ENCODE measurements around the gene CNN2. TPM values are rescaled to one million over a fixed set of nuclear protein-coding genes. Genes with fewer than 3 reads are reported as not detected.
A peak's percentile ranks its signal among the peaks of the same experiment; 100 is the strongest.

Gene CNN2
- total and polyA plus RNA-seq, 9 of the 15 experiments (the other 6 are each of a cell fraction or from before 2014, with no cell fraction given), result 12.1 to 174 (median 52.7) TPM

DNA sequence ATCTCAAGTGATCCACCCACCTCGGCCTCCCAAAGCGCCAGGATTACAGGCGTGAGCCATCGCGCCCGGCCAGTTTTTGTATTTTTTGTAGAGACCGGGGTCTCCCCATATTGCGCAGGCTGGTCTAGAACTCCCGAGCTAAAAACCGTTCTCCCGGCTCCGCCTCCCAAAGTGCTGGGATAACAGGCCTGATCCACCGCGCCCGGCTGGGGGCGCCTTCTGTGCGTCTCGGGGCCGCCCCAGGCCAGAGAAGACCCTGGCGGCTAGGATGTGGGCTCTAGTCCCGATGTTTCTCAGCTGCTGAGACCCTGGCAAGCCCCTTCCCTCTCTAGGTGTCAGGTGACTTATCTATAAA lies 44.1 kb downstream of the CNN2 start:
- H3K9ac ChIP-seq (ENCODE audit: insufficient read depth in 1 of 2, low read depth in 2 of 2, low read length in 2 of 2), result no peak overlapping the region
- no peak for FAIRE-seq
- no peak overlapping the region for H3K4me3 ChIP-seq
- CTCF ChIA-PET (ENCODE audit: low intra/inter-chr PET ratio), result no interaction called here
- TF ChIP-seq, protein P1, sequence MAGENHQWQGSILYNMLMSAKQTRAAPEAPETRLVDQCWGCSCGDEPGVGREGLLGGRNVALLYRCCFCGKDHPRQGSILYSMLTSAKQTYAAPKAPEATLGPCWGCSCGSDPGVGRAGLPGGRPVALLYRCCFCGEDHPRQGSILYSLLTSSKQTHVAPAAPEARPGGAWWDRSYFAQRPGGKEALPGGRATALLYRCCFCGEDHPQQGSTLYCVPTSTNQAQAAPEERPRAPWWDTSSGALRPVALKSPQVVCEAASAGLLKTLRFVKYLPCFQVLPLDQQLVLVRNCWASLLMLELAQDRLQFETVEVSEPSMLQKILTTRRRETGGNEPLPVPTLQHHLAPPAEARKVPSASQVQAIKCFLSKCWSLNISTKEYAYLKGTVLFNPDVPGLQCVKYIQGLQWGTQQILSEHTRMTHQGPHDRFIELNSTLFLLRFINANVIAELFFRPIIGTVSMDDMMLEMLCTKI (IDR thresholded peaks at IDR 0.05; ENCODE audit: partially characterized antibody), result no peak
- TF ChIP-seq ZBTB7A (IDR thresholded peaks at IDR 0.05; ENCODE audit: borderline replicate concordance, control insufficient read depth, low read depth, low read length), result 0 out of 2 replicates have a peak, but pooled peaks have one; percentile 1
- H4K20me1 ChIP-seq (replicated peaks; ENCODE audit: control insufficient read depth, insufficient read depth, low read length), result 0 out of 2 replicates have a peak, but pooled peaks cover 3% of the 10 kb centered on the region
- H3K9me3 ChIP-seq (replicated peaks; ENCODE audit: control insufficient read depth, insufficient read depth, low read depth, low read length), result no peaks in the 10 kb centered on the region
- no peaks in the 10 kb centered on the region for H3K79me2 ChIP-seq (ENCODE audit: control insufficient read depth, insufficient read depth, low read length)
- H3K36me3 ChIP-seq (ENCODE audit: control insufficient read depth, insufficient read depth, low read length), result peaks cover 4% of the 10 kb centered on the region; the same call in 1 of the 3 replicates
- WGBS (ENCODE audit: insufficient coverage, low coverage, missing lambda C conversion rate), result 84% methylated on average over 13 of the region's 21 CpGs
- no peak overlapping the region for H3K27ac ChIP-seq (ENCODE audit: extremely low read depth, low read depth, low read length)
- no peak for ATAC-seq
- H2AFZ ChIP-seq (ENCODE audit: low read depth, low read length), result no peak overlapping the region
- POLR2A ChIA-PET, result interaction anchor here (0.6 kb wide), 1 partner anchor 27 kb away, joined by 3 read pairs; no protein-coding TSS in a partner anchor
- in situ Hi-C loops (cut with MboI) (no loop called here), intact Hi-C loops (cut with micrococcal nuclease) (no loop called here)
- H3K4me1 ChIP-seq (replicated peaks in 1 of 2; ENCODE audit: control insufficient read depth in 2 of 2, insufficient read depth in 2 of 2, low read length in 2 of 2), result peaks cover 32 to 83% of the 10 kb centered on the region in 2 experiments
- no peak overlapping the region for H3K4me2 ChIP-seq (ENCODE audit: insufficient read depth, low read length)
- no peaks in the 10 kb centered on the region for H3K27me3 ChIP-seq (ENCODE audit: control insufficient read depth in 2 of 2, insufficient read depth in 2 of 2, low read length in 2 of 2)
- no TSS peak for BruUV-seq (replicated peaks)
- no peaks in the 10 kb centered on the region for H3K9me1 ChIP-seq (ENCODE audit: control insufficient read depth, insufficient read depth, low read length)
- DNase-seq (ENCODE audit: extremely low read depth in 1 of 4, low spot score in 3 of 4), result no peak
